Choroid plexus epithelial cell (primary cell): ENCODE results near the gene CFDP1.

ENCODE experiments used
- DNase-seq: peaks from one replicate; pipeline ENCODE4 v3.0.0-alpha.2; 2010; ENCODE audit warnings: low read depth
- H3K4me3 ChIP-seq: 2 replicates; pipeline ENCODE4 v1.5.1; 2011; ENCODE audit warnings: low read depth, mild to moderate bottlenecking, control low read depth, low read length, moderate library complexity
- CTCF ChIP-seq: conservative IDR thresholded peaks from 2 replicates; pipeline ENCODE4 v1.5.1; 2011; ENCODE audit warnings: low read depth, mild to moderate bottlenecking, control low read depth, inconsistent platforms, low read length, moderate library complexity

Gene CFDP1

GRCh38 chr16:75265911-75266701 lies 167.2 kb downstream of the CFDP1 start:
- DNase-seq = peak; percentile 58
- peak overlapping the region; percentile 92 for H3K4me3 ChIP-seq
- no peak for TF ChIP-seq CTCF

GRCh38 chr16:75264999-75265910 lies 168.0 kb downstream of the CFDP1 start:
- DNase-seq = peak; percentile 31
- peak overlapping the region; percentile 92 for H3K4me3 ChIP-seq
- no peak for TF ChIP-seq CTCF

GRCh38 chr16:75264457-75264998 lies 168.8 kb downstream of the CFDP1 start:
- DNase-seq = peak; percentile 60
- peak overlapping the region; percentile 92 for H3K4me3 ChIP-seq
- no peak for TF ChIP-seq CTCF

GRCh38 chr16:75263963-75264445 lies 169.3 kb downstream of the CFDP1 start:
- peak overlapping the region; percentile 92 for H3K4me3 ChIP-seq
- DNase-seq = no peak
- TF ChIP-seq CTCF = no peak

GRCh38 chr16:75263291-75263962 lies 169.9 kb downstream of the CFDP1 start:
- no peak for DNase-seq
- TF ChIP-seq CTCF = no peak
- peak overlapping the region; percentile 92 for H3K4me3 ChIP-seq

GRCh38 chr16:75262800-75263127 lies 170.5 kb downstream of the CFDP1 start:
- TF ChIP-seq CTCF = no peak
- no peak for DNase-seq
- no peak overlapping the region for H3K4me3 ChIP-seq
